Left kidney (tissue), 2 donors: Measurements from ENCODE around the gene IGSF9B. TPM values are rescaled to one million over a fixed set of nuclear protein-coding genes. Genes with fewer than 3 reads are reported as not detected.

Source experiments
- DNase-seq: peaks from one replicate; pipeline ENCODE4 v3.0.0-alpha.2; 2013
- polyA plus RNA-seq: library from polyadenylated mRNA; unstranded; fragments of 120-200 nt; gene quantifications from one replicate; pipeline ENCODE4 v1.2.1, GENCODE V29; 2013; ENCODE audit not compliant: insufficient read length

Gene IGSF9B
- polyA plus RNA-seq, 1 donor: 8.3 TPM

DNA sequence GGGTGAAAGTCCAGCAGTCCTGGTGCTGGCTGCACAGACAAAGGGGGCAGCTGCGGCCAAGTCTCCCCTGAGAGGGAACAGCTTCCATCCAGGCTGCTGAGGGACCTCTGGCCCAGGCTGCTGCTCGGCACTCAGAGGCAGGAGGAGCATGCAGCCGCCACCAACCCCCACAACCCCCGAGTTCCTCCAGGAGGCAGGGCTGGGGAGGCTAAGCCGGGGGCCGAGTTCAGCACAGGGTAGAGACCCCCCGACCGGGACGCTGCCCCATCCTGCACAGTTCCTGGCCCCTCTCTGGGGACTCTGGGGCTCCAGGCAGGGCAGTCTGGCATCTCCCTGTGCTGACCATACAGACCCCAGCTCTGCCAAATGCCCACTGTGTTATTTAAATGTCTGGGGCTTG lies 20.2 kb downstream of the IGSF9B start:
- DNase-seq: no peak

DNA sequence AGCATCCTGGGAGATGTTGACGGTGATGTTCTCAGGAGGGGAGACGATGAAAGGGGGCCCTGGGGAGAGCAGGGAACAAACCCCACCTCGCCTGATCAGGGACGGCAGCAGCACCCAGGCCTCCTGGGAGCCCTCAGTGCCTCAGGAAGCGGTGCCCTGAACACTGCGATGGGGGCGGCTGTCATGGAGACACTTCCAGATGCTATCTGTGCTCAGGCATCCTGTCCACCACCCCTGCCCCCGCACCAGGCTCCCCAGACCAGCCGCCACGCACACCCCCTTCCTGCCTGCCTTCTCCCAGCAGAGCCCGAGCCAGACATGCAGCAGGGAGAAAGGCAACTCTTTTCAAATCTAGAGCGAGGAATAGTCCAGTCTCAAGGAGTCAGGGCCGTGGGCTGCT lies 20.6 kb downstream of the IGSF9B start:
- no peak for DNase-seq

DNA sequence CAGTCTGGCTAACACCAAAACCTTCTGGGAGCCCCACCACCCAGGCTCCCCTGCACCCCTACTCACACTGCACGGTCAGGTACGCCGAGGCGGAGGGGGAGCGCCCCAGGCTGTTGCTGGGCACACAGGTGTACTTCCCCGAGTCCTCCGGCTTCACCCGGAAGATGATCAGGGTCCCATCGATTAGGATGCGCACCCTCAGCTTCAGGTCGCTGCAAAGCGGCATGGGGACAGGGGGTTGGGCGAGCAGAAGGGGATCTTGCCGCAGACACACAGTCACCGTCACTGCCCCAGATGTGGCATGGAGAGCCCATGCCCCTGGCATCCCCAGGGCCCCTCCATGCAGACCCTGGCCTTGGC lies 21.2 kb downstream of the IGSF9B start:
- no peak for DNase-seq

DNA sequence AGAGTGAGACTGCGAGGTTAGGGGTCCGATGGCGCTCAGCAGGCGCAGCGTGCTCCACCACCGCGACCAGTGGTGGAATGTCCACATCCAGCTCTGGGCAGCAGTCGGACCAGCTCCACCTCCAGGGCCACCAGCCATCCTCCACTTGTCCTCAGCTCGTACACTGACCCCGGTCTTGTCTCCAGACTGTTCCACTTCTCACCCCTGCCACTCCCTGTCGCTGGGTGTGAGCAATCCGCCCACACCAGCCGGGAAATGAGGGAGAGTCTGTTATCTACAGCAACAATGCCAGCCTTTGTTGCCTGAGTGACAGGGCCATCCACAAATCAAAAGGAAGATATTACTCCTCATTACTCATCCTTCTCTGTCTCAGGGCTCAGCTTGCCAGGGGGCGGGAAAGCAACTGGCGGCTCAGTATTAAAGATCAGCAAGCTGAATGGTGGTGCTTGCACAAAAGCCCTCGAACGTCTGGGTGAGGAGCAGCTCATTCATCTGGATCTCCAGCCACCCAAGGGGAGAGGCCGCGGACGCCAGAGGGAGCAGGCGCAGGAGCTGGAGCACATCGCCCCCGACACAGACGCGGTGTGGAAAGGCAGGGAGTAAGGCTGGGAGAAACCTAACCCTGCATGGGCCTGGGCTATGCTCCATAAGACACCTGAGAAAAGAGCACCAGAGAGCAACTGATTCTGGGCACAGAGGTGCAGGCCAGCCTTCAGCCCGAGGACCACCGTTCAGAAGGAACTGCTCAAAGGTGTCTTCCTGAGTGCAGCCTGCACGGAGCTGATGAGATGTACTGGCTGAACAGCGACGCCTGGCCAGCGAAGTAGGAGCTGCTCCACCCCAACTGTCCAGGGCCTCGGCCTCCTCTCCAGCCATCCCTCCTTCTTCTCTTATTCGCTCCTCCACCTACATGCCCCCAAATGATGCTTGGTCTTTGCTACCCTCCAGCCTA lies 21.9 kb downstream of the IGSF9B start:
- DNase-seq: no peak

DNA sequence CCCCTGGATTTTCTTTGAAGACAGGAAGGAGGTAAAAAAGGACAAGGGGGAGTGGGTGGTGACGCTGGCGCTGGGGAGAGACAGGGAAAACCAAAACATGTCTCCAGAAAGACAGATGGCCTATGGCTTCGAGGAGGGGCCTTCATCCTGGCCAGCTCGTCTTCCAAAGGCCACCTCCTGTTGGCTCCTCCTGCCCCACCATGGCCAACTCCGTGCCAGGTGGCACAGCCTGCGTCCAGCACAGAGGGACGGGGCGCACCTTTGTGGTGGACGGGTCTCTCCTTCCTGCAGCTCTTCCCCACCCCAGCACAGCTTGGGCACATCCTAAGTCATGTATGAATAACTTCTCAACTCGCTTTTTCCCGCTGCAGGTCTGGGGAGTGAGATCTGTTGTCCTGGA lies 22.7 kb downstream of the IGSF9B start:
- DNase-seq: no peak

DNA sequence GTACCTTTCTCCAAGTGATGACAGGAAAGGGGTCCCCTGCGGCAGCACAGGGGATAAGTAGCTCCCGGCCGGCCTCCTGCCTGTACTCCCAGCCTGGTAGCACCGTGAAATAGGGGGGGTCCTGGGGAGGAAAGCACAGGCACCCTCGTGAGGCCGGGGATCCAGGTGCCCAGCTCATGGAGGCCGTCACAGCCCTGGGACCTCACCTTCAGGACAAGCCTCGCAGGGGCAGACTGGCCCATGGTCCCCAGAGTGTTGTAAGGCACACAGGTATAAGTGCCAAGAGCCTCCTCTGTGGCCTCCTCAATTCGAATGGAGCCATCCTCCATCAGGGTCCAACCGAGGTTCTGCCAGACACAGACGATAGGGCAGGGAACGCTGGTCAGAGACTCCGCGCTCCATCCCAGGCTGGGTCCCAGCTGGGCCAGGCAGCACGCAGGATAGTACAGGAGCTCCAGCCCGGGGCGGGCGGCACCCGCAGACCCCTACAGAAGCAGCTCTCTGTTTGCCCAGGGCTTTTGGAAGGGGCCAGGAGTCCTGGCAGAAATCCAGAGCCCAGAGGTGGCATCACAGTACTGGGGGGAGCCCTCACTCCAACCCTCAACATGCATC lies 25.2 kb downstream of the IGSF9B start:
- no peak for DNase-seq

DNA sequence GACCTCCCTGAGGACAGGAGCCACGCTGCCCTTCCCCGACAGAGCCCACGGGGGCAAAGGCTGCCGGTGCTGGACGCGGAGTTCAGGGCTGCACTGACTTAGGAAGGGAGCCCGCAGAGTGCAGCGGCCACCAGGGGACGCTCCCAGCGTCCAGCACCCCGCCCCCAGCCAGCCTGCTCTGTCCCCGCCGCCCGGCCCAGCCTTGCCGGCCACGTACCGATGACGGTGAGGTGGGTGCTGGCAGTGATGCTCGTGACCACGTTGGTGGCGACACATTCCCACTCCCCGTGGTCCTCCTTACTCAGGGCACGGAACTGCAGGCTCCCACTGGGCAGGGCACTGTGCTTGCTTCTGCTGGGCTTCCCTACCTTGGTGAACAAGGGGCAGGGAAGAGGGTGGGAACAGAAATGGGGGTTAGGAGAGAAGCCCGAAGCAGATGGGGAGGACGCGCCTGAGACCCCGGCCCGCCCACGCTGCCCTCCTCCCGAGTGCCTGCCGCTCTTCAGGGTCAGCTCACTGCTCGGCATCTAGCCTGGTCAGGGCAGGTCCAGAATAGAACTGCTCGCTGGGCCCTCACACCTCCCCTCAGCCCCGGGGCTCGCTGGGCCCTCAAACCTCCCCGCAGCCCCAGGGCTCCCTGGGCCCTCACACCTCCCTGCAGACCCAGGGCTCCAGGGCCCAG lies 25.9 kb downstream of the IGSF9B start:
- no peak for DNase-seq

DNA sequence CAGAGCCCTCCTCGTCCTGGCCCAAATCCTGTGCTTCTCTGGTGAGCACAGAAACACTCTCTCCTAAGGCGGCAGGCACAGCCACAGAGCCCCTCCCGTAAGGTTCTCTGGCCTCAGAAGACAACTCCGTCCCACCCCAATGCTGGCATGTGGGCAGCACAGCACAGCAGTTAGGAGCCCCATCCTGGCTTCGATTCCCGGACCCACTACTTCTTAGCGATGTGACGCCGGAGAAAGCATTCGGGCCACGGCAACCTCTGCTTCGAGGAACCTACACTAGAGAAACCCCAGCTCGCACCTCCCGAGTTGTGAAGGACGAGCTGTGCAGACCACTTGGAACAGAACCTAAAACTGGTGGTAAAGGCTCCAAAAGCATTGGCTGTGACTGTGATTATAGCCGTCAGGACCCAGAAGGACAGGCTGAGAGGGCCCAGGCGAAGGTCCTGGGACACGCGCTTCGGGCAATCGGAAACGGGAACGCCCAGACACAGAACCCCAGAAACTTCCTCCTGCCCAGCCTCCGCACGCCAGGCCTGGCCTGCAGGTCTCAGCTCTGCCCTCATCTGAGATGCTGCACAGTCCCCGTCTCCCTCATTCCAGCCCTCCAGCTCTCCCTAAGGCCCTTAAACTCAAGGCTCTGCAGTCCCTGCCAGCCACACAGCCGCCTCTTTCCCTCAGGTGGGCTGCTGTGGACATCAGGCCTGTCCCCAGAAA lies 26.6 kb downstream of the IGSF9B start:
- DNase-seq: no peak

DNA sequence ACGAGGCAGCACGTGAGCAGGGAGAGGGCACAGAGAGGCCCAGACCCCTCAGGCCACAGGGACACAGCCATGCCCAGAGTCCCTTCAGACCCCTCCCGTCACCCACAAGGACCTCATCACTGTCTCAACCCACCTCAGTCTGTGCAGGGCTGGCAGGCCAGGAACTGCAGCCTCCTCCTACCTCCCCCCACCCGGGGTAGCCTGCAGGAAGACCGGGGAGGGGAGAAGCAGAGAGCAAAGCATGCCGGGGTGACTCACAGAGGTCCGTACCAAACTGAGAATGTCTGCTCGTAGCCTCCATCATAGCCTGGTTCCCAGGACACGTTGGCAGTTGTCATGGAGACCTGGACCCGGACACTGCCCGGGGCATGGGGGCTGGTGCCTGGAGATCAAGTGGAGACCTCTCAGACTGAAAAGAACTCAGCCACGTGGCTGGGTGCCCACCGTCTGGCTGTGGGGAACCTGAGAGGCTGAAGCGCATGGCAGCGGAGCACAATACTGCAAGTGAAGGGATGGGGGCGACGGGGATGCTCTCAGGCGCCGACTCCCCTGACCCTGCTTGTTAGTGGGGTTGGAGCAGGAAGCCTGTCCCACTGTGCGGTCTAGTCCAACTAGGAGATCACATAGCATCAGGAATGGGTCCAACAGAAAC lies 27.2 kb downstream of the IGSF9B start:
- no peak for DNase-seq

DNA sequence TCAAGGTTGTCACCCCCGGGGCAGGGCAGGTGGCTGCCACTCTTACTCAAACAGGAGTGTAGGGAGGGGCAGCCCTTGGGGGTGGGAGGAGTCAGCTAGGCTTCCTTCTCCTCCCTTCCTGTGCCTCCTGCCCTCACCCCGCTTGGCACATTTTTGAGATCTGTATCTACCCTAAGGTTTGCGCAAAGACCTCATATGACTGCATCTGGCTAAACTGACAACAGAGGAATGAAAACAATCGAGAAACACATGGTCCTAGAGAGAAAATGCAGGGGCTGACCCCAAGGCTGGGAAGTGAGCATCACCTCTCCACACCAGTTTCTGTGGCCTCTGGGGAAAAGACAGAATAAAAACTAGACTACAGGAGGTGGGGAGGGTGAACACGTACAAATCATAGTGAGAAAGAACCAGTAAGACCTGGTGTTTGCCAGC lies 28.1 kb downstream of the IGSF9B start:
- no peak for DNase-seq

DNA sequence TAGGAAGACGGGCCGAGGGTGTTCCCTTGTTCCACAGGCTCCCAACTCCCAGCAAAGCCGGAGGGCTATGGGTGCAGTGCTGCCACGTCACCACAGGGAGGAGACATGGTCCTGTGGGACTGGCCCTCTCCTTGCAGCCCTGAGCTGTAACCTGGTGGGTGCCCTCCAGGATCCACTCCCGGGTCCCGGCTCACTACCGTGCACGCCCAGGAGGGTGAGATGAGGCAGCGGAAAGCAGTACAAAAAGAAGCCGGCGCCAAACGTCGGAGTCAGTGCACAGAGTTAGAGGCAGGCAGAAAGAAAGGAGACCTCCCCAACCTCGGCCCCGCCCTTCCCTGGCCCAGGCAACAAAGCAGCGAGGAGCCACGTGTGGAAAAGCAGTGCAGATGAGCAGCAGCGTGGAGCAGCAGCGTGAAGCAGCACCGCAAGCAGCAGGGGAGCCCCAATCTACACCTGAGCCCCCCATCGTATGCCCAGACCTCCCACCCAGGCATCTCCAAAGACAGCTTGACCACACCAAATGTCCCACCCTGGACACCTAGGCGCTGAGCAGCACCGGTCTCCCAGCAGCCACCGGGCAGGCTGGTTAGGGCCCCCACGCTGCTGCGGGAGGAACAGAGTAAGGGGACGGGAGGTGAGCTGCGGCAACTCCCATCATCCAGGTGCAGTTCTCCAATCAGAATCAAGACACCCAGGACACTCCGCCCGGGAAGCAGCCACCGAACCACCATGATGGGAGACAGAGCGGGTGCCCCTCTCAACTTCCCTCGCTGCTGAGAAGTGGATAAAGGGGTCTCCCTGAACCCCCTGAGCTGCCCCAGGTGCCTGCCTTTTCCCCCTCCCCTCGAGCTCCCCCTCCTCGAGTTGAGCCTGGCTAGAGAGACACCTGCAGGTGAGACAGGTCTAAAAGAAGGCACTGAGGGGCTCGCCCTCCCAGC lies 28.8 kb downstream of the IGSF9B start:
- no peak for DNase-seq

DNA sequence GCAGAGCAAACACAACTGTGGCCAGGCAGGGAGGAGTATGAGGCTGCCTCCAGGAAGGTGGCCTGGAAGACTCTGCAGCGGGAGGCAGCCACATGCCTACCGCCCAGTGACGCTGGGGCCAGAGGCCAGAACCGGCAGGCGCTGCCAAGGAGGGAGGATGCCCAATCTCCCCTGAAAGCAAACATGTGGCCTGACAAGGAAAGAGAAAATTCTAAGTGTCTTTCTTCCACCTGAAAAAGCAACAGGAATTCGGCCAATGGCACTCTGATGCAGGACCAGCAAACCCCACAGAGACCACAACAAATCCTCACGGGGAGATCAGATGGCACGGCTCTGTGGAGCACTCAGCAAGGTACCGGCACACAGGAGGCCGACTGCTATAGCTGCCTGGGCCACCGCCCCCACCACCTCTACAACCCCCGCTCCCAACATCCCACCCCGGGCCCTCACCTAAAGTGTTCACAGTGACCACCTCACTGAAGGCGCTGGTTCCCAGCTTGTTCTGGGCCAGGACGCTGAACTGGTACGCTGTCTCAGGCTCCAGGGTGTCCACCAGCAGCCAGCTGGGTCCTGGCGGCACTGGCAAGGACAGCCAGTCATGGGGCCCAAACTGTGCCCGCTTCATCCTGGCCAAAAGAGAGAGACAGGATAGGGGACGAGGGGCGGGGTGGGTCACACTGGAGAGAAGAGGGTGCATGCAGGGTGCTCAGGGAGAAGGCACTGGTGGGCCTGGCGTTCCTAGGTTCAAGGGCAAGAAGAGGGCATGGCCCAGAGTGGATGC lies 30.1 kb downstream of the IGSF9B start:
- DNase-seq: no peak

DNA sequence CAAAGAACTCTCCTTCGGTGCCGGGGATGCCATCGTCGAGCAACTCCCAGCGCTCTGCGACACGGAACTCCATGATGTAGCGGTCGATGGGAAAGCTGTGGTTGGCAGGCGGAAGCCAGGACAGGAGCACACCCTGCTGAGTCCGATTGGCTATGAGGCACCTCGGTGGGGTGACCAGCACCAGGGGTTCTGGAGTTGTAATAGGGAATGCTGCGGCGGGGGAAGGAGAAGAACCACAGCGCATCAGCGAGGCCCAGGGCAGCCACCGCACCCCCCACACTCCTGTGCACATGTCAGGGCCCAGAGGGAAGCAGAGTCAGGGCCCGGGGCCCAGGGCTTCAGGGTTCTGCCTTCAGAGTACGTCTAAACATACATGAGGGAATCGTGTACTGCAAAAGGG lies 31.0 kb downstream of the IGSF9B start:
- DNase-seq: no peak

DNA sequence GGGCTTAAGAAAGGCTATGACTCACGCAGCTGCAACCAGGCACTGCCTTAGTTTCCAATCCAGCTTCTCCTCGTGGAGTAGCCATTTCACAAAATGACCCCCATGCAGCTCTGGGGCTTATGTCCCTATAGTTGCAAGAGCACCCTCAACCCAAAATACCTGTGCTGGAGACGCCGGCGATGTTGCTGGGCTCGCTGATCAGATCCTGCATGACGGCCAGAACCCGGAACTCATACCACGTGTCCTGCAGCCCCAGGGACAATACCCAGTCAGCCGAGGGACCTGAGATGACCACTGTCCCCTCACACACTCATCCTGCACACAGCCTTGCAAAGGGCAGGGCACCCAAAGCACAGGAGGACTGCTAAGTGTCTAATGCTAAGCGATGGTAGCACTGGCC lies 32.1 kb downstream of the IGSF9B start:
- no peak for DNase-seq

DNA sequence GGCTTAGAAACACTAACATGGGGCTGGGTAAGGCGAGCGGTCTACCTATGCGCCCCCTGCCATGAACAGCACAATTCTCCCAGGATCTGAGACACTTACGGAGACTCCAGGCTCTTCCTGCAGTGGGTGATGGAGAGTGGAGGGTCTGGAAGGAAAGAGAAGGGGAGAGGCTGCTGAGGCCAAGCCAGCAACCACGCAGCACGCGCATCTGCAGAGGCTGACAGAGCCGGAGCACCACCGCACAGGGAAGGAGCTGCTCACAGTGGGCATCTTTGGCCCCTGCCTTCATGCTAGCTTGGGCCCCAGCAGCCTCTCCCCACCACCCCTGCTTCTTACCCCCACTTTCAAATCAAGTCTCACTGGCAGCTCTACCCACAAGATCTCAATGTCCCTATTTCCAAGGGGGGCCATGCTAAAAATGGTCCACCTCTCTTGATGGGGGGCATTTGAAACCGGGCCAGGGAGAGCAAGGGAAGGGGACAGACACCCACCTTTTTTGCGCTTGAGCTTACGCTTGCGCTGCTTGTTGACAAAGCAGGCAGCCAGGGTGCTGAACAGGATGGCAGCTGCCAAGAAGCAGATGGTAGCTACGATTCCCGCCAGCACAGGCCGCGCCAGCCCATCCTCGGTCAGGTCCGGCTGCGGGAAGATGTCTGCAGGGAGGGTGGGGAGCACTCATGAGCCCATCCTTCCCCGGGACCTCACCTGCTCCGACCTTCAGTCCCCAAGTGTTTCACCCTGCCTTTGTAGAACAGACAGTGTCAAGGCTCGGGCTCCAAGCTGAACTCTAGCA lies 34.5 kb downstream of the IGSF9B start:
- DNase-seq: no peak

DNA sequence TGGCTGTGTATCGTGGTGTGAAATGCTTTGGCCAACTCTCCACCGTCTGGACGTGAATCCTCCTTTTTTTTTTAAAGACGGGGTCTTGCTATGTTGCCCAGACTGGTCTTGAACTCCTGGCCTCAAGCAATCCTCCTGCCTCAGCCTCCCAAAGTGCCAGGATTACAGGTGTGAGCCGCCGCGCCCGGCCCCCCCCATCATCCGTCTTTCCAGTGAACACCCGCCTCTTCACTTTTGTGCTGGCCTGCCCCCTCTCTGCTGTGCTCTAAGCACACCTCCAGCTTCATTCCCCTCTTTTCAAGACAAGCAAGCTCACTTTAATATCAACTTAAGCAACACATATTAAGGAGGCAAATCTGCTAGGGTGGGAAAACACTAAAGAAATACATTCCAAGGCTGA lies 35.3 kb downstream of the IGSF9B start:
- DNase-seq: no peak

DNA sequence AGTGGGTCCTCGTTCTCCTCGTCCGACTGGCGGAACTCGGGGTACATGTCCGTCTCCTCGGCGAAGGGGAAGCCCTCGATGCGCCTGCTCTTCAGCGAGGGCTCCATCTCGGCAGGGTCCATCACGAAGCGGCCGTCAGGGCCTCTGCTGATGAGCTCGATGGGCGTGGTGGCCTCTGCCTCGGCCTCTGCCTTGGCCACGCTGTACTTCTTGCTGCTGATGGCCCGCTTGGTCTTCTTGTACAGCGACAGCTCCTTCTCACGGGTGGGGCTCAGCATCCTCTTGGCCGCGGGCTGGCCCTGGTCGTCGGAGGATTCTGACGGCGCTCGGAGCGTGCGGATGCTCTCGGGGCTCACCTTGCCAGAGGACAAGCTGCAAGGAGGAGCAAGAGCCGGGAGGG lies 35.7 kb downstream of the IGSF9B start:
- DNase-seq: no peak

DNA sequence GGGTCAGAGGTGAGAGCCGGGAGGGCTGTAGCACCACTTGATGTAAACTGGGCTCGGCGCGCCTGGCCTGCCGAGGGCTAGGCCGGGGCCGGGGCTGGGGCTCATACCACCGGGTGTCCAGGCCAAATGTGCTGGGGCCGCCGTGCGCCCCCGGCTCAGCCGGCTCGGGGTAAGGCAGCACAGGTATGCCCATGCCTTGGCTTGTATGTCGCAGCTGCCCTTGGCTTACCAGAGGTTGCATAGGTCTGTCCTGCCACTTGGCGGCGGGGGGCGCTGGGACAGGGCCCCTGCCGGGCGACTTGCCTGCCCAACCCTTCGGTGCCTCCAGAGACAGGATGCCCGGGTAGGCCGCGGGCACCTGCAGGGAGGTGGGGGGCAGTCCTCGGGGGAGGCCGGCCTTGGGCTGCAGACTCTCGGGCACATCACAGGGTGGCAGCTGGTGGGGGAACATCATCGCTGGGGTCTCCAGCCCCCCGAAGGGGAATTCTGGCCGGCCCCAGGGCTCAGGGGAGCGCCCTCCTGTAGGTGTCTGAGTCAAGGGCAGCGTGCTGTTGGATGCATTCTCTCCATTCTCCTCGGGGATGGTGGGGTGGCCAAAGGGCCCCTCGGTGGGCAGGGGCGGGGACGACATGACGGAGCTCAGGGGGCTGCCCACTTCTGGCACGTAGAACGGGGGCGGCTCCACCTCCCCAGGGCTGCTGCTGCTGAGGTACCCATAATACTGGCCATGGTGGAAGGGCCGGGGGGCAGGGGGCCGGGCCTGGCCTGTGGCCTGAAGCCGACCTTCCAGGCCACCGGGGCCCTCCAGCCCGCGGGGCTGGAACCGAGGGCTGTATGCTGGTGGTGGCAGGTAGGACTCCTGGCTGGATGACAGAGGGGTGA lies 36.4 kb downstream of the IGSF9B start:
- no peak for DNase-seq
